GM12872 (cell line): ENCODE results near the gene NR6A1.

Experiments used
- TF ChIP-seq, protein P1 (sequence below): IDR thresholded peaks from 3 replicates; pipeline ENCODE4 v1.5.1; 2011; ENCODE audit warnings: low read depth, mild to moderate bottlenecking, low read length, moderate library complexity; ENCODE audit not compliant: insufficient read depth

NR6A1 gene

DNA sequence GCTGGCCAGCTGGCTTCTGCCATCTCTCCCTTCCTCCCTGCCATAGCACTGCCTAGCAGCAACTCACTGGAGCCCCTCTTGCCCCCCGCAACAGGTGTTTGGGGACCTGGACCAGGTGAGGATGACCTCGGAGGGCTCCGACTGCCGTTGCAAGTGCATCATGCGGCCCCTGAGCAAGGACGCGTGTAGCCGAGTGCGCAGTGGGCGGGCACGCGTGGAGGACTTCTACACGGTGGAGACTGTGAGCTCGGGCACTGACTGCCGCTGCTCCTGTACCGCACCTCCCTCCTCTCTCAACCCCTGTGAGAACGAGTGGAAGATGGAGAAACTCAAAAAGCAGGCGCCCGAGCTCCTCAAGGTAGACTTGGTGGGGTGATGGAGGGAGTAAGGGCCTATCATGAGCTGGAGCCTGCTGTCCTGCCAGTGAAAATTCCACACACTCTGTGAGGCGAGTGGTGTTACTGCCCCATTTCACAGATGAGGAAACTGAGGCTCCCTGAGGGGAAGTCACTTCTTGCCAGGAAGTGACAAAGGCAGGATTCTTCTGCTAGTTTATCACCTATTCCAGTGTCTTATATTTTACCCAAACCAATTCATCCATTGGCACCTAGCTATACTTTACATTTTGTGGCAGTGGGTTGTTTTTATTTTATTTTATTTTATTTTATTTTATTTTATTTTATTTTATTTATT is 15.9 kb upstream of the NR6A1 start:
- TF ChIP-seq, protein P1, sequence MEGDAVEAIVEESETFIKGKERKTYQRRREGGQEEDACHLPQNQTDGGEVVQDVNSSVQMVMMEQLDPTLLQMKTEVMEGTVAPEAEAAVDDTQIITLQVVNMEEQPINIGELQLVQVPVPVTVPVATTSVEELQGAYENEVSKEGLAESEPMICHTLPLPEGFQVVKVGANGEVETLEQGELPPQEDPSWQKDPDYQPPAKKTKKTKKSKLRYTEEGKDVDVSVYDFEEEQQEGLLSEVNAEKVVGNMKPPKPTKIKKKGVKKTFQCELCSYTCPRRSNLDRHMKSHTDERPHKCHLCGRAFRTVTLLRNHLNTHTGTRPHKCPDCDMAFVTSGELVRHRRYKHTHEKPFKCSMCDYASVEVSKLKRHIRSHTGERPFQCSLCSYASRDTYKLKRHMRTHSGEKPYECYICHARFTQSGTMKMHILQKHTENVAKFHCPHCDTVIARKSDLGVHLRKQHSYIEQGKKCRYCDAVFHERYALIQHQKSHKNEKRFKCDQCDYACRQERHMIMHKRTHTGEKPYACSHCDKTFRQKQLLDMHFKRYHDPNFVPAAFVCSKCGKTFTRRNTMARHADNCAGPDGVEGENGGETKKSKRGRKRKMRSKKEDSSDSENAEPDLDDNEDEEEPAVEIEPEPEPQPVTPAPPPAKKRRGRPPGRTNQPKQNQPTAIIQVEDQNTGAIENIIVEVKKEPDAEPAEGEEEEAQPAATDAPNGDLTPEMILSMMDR: no peak

DNA sequence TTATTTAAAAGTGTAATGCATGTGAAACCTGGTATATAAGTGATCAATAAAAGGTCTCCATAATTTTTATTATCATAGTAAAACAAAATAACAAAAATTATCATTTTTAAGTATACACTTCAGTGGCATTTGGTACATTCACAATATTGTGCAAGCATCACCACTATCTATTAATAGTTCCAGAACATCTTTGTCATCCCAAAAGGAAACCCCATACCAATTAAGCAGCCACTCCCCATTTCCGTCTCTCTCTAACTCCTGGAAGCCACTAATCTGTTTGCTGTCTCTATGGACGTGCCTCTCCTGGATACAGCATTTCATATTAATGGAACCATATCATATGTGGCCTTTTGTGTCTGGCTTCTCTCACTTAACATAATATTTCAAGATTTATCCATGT is 13.4 kb upstream of the NR6A1 start:
- TF ChIP-seq, protein P1: no peak

DNA sequence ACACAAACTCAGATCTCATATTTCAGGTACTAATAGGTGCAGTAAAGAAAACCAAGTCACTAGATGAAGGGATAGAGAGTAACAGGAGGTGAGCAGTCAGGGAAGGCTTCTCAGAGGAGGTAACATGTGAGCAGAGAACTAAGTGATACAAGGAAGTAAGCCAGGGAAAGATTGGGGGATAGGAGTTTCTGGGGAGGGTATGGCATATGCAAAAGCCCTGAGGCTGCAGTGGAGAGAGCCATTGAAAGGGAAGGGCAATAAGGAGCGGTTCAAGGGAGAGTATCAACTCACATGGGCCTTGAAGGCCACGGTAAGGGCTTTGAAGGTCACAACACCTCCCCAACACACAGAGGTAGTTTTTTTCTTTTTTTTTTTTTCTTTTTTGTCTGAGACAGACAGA is 12.7 kb upstream of the NR6A1 start:
- TF ChIP-seq, protein P1: no peak

DNA sequence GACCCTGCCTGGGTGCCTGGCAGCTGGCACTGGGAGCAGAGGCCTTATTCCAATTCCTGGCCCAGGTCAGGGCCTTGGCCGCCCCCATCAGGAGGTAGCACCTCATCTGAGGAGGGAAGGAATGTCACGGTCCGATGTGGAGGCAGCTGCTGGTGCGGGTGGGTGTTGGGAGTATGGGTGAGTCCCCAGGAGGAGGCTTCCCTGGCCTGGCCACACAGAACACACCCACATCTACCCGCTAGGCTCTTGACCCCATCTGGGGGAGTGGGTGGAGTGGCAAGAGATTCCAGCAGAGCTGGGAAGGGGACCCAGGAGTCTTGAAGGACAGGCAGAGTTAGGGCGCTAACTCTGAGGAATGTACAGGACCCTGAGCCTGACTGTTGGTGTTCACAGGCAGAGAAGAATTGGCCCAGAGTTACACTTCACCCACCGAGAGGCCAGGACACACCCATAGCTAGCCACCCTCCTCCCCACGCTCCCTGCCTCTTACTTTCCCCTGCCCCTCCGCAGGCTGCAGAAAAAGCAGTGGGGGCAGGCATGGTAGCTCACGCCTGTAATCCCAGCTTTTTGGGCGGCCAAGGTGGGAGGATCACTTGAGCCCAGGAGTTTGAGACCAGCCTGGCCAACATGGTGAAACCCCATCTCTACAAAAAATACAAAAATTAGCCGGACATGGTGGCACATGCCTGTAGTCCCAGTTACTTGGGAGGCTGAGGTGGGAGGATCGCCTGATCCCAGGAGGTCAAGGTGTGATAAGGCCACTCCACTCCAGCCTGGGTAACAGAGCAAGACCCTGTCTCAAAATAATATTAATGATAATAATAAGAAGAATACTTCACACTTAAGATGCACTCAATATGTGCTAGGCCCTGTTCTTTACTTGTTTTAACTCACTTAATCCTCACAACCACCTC is 11.8 kb upstream of the NR6A1 start:
- TF ChIP-seq, protein P1: no peak

DNA sequence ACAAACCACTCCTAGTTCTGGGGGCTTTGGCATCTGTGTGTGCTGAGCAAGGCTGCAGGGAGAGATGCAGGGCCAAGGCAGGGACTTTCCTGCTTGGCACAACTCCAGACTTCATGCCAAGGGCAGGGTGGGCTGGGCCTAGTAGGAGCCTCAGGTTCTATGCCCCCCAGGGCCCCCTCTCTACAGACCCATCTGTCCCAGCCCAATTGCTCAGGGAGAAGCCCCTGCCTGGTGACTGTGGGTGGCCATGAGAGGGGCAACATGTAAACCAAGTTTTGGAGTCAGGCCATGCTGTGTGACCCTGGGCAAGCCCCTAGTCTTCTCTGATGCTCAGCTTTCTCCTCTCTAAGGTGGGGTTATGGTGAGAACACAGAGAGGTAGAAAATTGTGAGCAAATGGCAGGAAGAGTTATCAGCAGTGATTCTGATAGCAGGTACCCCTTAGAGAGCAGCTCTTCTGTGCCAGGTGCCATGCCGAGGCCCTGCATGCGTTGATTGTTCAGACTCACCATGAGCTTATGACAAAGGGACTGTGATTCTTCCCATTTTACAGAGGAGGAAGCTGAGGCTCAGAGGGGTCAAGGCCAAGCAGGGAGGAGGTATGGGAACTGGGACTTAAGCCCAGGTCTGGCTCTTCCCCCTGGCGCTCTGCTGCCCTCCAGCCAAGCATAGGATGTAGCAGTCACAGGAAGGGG is 11.0 kb upstream of the NR6A1 start:
- TF ChIP-seq, protein P1: no peak

DNA sequence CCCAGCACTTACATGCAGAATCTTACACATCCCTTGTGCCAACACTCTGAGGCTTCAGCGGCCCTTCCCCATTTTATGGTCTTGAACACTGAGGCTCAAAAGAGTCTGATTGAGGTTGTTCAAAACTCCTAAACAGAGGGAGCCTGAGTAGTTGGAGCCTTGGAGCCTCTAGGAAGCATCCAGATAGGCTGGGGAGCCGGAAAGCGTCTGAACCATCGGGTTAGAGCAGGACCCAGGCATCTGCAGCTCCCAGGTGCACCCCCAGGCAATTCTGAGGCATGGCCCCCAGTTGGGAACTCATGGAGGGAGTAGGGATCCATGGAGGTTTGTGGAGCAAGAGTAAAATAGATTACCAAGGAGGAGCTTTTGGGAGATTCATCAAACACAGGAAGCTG is 9.6 kb upstream of the NR6A1 start:
- TF ChIP-seq, protein P1: no peak
